GM20000 (cell line): ENCODE results near the gene TK2.

Experiments
- DNase-seq: peaks from one replicate; pipeline ENCODE4 v3.0.0; 2012; ENCODE audit warnings: low spot score
- CTCF ChIP-seq: IDR thresholded peaks from 2 replicates; pipeline ENCODE4 v1.5.1; 2012; ENCODE audit warnings: mild to moderate bottlenecking, control low read depth; ENCODE audit errors: extremely low read depth, missing control alignments

The TK2 gene

GRCh38 chr16:66510711-66511601 lies 39.0 kb downstream of the TK2 start:
- TF ChIP-seq CTCF = no peak
- no peak for DNase-seq

- no peak for TF ChIP-seq CTCF
- DNase-seq = no peak
These were observed 39.6 kb downstream of the TK2 start for GRCh38 chr16:66510298-66510697.

GRCh38 chr16:66509576-66509975 lies 40.3 kb downstream of the TK2 start:
- no peak for TF ChIP-seq CTCF
- DNase-seq = no peak

- DNase-seq = no peak
- TF ChIP-seq CTCF = no peak
These were observed 40.9 kb downstream of the TK2 start for GRCh38 chr16:66508914-66509496.

GRCh38 chr16:66508248-66508913 lies 41.5 kb downstream of the TK2 start:
- DNase-seq = no peak

GRCh38 chr16:66507731-66508239 lies 42.1 kb downstream of the TK2 start:
- no peak for DNase-seq
- TF ChIP-seq CTCF = no peak

More at GRCh38 chr16:66508248-66508913, 41.5 kb downstream of the TK2 start:
- TF ChIP-seq CTCF = no peak

- no peak for DNase-seq
- no peak for TF ChIP-seq CTCF
These were observed 46.3 kb downstream of the TK2 start for GRCh38 chr16:66503612-66504011.
